BLaER1 (cell line): ENCODE results near the gene RAB8A.
A peak's percentile ranks its signal among the peaks of the same experiment; 100 is the strongest.
"Not testable (repeated sequence)": the region's sequence is repeated elsewhere in the genome, so short reads cannot be mapped to it uniquely, and the experiment has no call there.

ENCODE experiments used
- H3K27ac ChIP-seq: shearing (Covaris generic); formaldehyde crosslinking; 2 replicates; pipeline ENCODE4 v1.8.1; 2022
- H3K27me3 ChIP-seq: shearing (Covaris generic); formaldehyde crosslinking; 2 replicates; pipeline ENCODE4 v1.8.1; 2022
- H3K36me3 ChIP-seq: shearing (Covaris generic); formaldehyde crosslinking; 2 replicates; pipeline ENCODE4 v1.8.1; 2022
- H3K4me1 ChIP-seq: shearing (Covaris generic); formaldehyde crosslinking; 2 replicates; pipeline ENCODE4 v1.8.1; 2022
- H3K4me2 ChIP-seq: shearing (Covaris generic); formaldehyde crosslinking; 2 replicates; pipeline ENCODE4 v1.8.1; 2022
- H3K4me3 ChIP-seq: shearing (Covaris generic); formaldehyde crosslinking; 2 replicates; pipeline ENCODE4 v1.8.1; 2022
- H3K9ac ChIP-seq: shearing (Covaris generic); formaldehyde crosslinking; 2 replicates; pipeline ENCODE4 v1.8.1; 2022
- H3K9me3 ChIP-seq: shearing (Covaris generic); formaldehyde crosslinking; 2 replicates; pipeline ENCODE4 v1.8.1; 2022
- H4K20me1 ChIP-seq: shearing (Covaris generic); formaldehyde crosslinking; 2 replicates; pipeline ENCODE4 v1.8.1; 2022
- Cebpa-rat ChIP-seq: shearing (Covaris generic); IDR thresholded peaks from 2 replicates; pipeline ENCODE4 v1.8.1; 2022

RAB8A gene

GRCh38 chr19:16106121-16106520, 5.6 kb upstream of the RAB8A start:
- H3K9me3 ChIP-seq = no peaks in the 10 kb centered on the region
- H3K4me2 ChIP-seq = peak overlapping the region; percentile 47
- H4K20me1 ChIP-seq = no peaks in the 10 kb centered on the region
- peaks cover 28% of the 10 kb centered on the region for H3K4me1 ChIP-seq
- peak overlapping the region; percentile 63 for H3K27ac ChIP-seq
- H3K27me3 ChIP-seq = no peaks in the 10 kb centered on the region
- H3K9ac ChIP-seq = peak overlapping the region; percentile 38; the same call in 1 of the 2 replicates
- peaks cover 32% of the 10 kb centered on the region for H3K36me3 ChIP-seq
- no peak overlapping the region for H3K4me3 ChIP-seq
- TF ChIP-seq Cebpa-rat = no peak

- H3K4me1 ChIP-seq = peaks cover 56% of the 10 kb centered on the region
Measured at GRCh38 chr19:16111909-16112752, 442 bp downstream of the RAB8A start.

GRCh38 chr19:16112778-16113177, 1.1 kb downstream of the RAB8A start:
- H4K20me1 ChIP-seq = peaks cover 16% of the 10 kb centered on the region; the same call in 1 of the 2 replicates
- H3K9me3 ChIP-seq = no peaks in the 10 kb centered on the region
- peak overlapping the region; percentile 94 for H3K27ac ChIP-seq
- H3K4me2 ChIP-seq = peak overlapping the region; percentile 94
- H3K9ac ChIP-seq = peak overlapping the region; percentile 96
- TF ChIP-seq Cebpa-rat = no peak
- H3K36me3 ChIP-seq = peaks cover 24% of the 10 kb centered on the region
- H3K27me3 ChIP-seq = no peaks in the 10 kb centered on the region
- peaks cover 63% of the 10 kb centered on the region for H3K4me1 ChIP-seq
- peak overlapping the region; percentile 97 for H3K4me3 ChIP-seq

More at GRCh38 chr19:16111909-16112752, 442 bp downstream of the RAB8A start:
- H3K9me3 ChIP-seq = no peaks in the 10 kb centered on the region
- peak overlapping the region; percentile 94 for H3K27ac ChIP-seq
- H3K4me3 ChIP-seq = peak overlapping the region; percentile 97
- no peak for TF ChIP-seq Cebpa-rat
- H3K27me3 ChIP-seq = no peaks in the 10 kb centered on the region
- peak overlapping the region; percentile 94 for H3K4me2 ChIP-seq
- peaks cover 24% of the 10 kb centered on the region for H3K36me3 ChIP-seq
- peak overlapping the region; percentile 96 for H3K9ac ChIP-seq
- peaks cover 16% of the 10 kb centered on the region; the same call in 1 of the 2 replicates for H4K20me1 ChIP-seq

- Histone ChIP-seq H3K9me3 (no peaks in the 10 kb centered on the region), H3K36me3 (peaks cover 25% of the 10 kb centered on the region), H3K27ac (peak overlapping the region; percentile 28; the same call in 1 of the 2 replicates), H3K9ac (no peak overlapping the region; the same call in 1 of the 2 replicates), H3K4me1 (peaks cover 72% of the 10 kb centered on the region), H3K4me2 (peak overlapping the region; percentile 94), H3K27me3 (no peaks in the 10 kb centered on the region), H4K20me1 (peaks cover 16% of the 10 kb centered on the region; the same call in 1 of the 2 replicates), H3K4me3 (no peak overlapping the region)
- no peak for TF ChIP-seq Cebpa-rat
Measured at GRCh38 chr19:16113727-16114126, 2.0 kb downstream of the RAB8A start.

- peaks cover 43% of the 10 kb centered on the region for H3K36me3 ChIP-seq
- H3K4me3 ChIP-seq = no peak overlapping the region
- H3K27ac ChIP-seq = peak overlapping the region; percentile 94
- H3K4me2 ChIP-seq = peak overlapping the region; percentile 93
- peaks cover 16% of the 10 kb centered on the region; the same call in 1 of the 2 replicates for H4K20me1 ChIP-seq
- H3K27me3 ChIP-seq = no peaks in the 10 kb centered on the region
- H3K9ac ChIP-seq = no peak overlapping the region
- TF ChIP-seq Cebpa-rat = no peak
- no peaks in the 10 kb centered on the region for H3K9me3 ChIP-seq
- peaks cover 89% of the 10 kb centered on the region for H3K4me1 ChIP-seq
Measured at GRCh38 chr19:16115301-16116039, 3.8 kb downstream of the RAB8A start.

GRCh38 chr19:16116067-16116466, 4.4 kb downstream of the RAB8A start:
- H3K4me3 ChIP-seq = no peak overlapping the region
- peak overlapping the region; percentile 94 for H3K27ac ChIP-seq
- no peaks in the 10 kb centered on the region for H3K27me3 ChIP-seq
- peak overlapping the region; percentile 93 for H3K4me2 ChIP-seq
- peaks cover 89% of the 10 kb centered on the region for H3K4me1 ChIP-seq
- TF ChIP-seq Cebpa-rat = no peak
- H3K36me3 ChIP-seq = peaks cover 49% of the 10 kb centered on the region
- H3K9me3 ChIP-seq = no peaks in the 10 kb centered on the region
- peak overlapping the region; percentile 46; the same call in 1 of the 2 replicates for H3K9ac ChIP-seq
- peaks cover 16% of the 10 kb centered on the region; the same call in 1 of the 2 replicates for H4K20me1 ChIP-seq

- Histone ChIP-seq H3K27ac (peak overlapping the region; percentile 94), H3K9ac (peak overlapping the region; percentile 78)
- TF ChIP-seq Cebpa-rat = no peak
Measured at GRCh38 chr19:16117594-16118033, 5.9 kb downstream of the RAB8A start.

GRCh38 chr19:16118489-16119033, 6.9 kb downstream of the RAB8A start:
- Histone ChIP-seq H3K9me3 (no peaks in the 10 kb centered on the region), H3K27me3 (no peaks in the 10 kb centered on the region), H3K36me3 (peaks cover 67% of the 10 kb centered on the region), H3K4me2 (peak overlapping the region; percentile 93), H4K20me1 (no peaks in the 10 kb centered on the region; the same call in 1 of the 2 replicates), H3K4me1 (peaks cover 92% of the 10 kb centered on the region), H3K4me3 (peak overlapping the region; percentile 47), H3K9ac (peak overlapping the region; percentile 78), H3K27ac (peak overlapping the region; percentile 94)
- no peak for TF ChIP-seq Cebpa-rat

More at GRCh38 chr19:16117594-16118033, 5.9 kb downstream of the RAB8A start:
- peaks cover 9% of the 10 kb centered on the region; the same call in 1 of the 2 replicates for H4K20me1 ChIP-seq
- H3K9me3 ChIP-seq = no peaks in the 10 kb centered on the region
- peak overlapping the region; percentile 93 for H3K4me2 ChIP-seq
- peaks cover 64% of the 10 kb centered on the region for H3K36me3 ChIP-seq
- H3K27me3 ChIP-seq = no peaks in the 10 kb centered on the region
- peaks cover 92% of the 10 kb centered on the region for H3K4me1 ChIP-seq
- peak overlapping the region; percentile 47 for H3K4me3 ChIP-seq

- peak overlapping the region; percentile 94 for H3K27ac ChIP-seq
- peak overlapping the region; percentile 93 for H3K4me2 ChIP-seq
- peak overlapping the region; percentile 78 for H3K9ac ChIP-seq
- not testable (repeated sequence) for H4K20me1 ChIP-seq, H3K9me3 ChIP-seq, H3K27me3 ChIP-seq
- peaks cover 92% of the 10 kb centered on the region for H3K4me1 ChIP-seq
- H3K36me3 ChIP-seq = peaks cover 68% of the 10 kb centered on the region
- peak overlapping the region; percentile 47 for H3K4me3 ChIP-seq
Measured at GRCh38 chr19:16119075-16119857, 7.6 kb downstream of the RAB8A start.
